Vagina (tissue), 2 donors: ENCODE data around the gene RCSD1. TPM values are rescaled to one million over a fixed set of nuclear protein-coding genes. Genes with fewer than 3 reads are reported as not detected.

Source experiments
- DNase-seq, 2 donors: peaks; one replicate each; pipeline ENCODE4 v3.0.0-alpha.2; 2017; ENCODE audit errors: extremely low spot score in 2 of 2
- H3K27ac ChIP-seq: fragments of 200-600 bp; sonication (generic); one replicate; pipeline ENCODE4 v1.5.1; 2019
- H3K27me3 ChIP-seq: fragments of 200-600 bp; sonication (generic); one replicate; pipeline ENCODE4 v1.5.1; 2019
- H3K36me3 ChIP-seq, 2 donors: fragments of 200-600 bp; sonication (generic); one replicate each; pipeline ENCODE4 v1.5.1; 2017 to 2019
- H3K4me1 ChIP-seq: fragments of 200-600 bp; sonication (generic); one replicate; pipeline ENCODE4 v1.5.1; 2019
- H3K4me3 ChIP-seq, 2 donors: fragments of 200-600 bp; sonication (generic); 1 replicate in 1 of 2; 2 replicates in 1 of 2; pipeline ENCODE4 v1.5.1; 2016 to 2019
- H3K9me3 ChIP-seq: fragments of 200-600 bp; sonication (generic); one replicate; pipeline ENCODE4 v1.5.1; 2019
- CTCF ChIP-seq, 3 experiments: fragments of 450-650 bp in 2 of 3; fragments of 200-600 bp in 1 of 3; sonication (generic) in 1 of 3; IDR thresholded peaks; one replicate each; pipeline ENCODE4 v1.5.1; 2017 to 2019; ENCODE audit warnings: antibody characterized with exemption in 3 of 3, mild to moderate bottlenecking in 2 of 3, moderate library complexity in 2 of 3
- POLR2A ChIP-seq, 2 donors: fragments of 450-650 bp; IDR thresholded peaks; one replicate each; pipeline ENCODE4 v1.6.1; 2017; ENCODE audit warnings: antibody characterized with exemption in 2 of 2, mild to moderate bottlenecking in 2 of 2, moderate library complexity in 2 of 2
- POLR2AphosphoS5 ChIP-seq, 2 donors: sonication (generic); formaldehyde crosslinking; IDR thresholded peaks; one replicate each; pipeline ENCODE4 v1.9.0; 2017; ENCODE audit warnings: antibody characterized with exemption in 2 of 2, mild to moderate bottlenecking in 2 of 2, low read depth in 1 of 2; ENCODE audit not compliant: insufficient read depth in 1 of 2
- intact Hi-C: fragments of 100-400 bp; cut with DNase I; formaldehyde crosslinking; loops from one replicate; pipeline ENCODE4 v1.15.1; 2023
- total RNA-seq: library from RNA; depleted of rRNA; stranded (reverse); fragments of >200 nt; gene quantifications from one replicate; pipeline ENCODE4 v1.2.3, GENCODE V29; 2016

Gene RCSD1
- total RNA-seq, 1 donor from 2014 or later = 11.5 TPM

GRCh38 chr1:167628741-167629515 lies 1.1 kb upstream of the RCSD1 start:
- H3K4me1 ChIP-seq = no peaks in the 10 kb centered on the region
- H3K27me3 ChIP-seq = no peaks in the 10 kb centered on the region
- H3K4me3 ChIP-seq = peak overlapping the region; percentile 55 to 79
- intact Hi-C loops = loop anchor here (5.0 kb wide), 1 partner anchor 1632 kb away; no protein-coding TSS in a partner anchor
- DNase-seq = peak in 1 of 2 donors; percentile 70
- no peak for TF ChIP-seq POLR2A (IDR thresholded peaks at IDR 0.05)
- TF ChIP-seq CTCF (IDR thresholded peaks at IDR 0.05) = no peak
- no peak for TF ChIP-seq POLR2AphosphoS5 (IDR thresholded peaks at IDR 0.05; ENCODE audit: insufficient read depth in 1 of 2, low read depth in 1 of 2)
- H3K36me3 ChIP-seq = no peaks in the 10 kb centered on the region
- H3K9me3 ChIP-seq = no peaks in the 10 kb centered on the region
- H3K27ac ChIP-seq = peak overlapping the region; percentile 78

- TF ChIP-seq POLR2AphosphoS5 (IDR thresholded peaks at IDR 0.05; ENCODE audit: insufficient read depth in 1 of 2, low read depth in 1 of 2) (no peak), POLR2A (IDR thresholded peaks at IDR 0.05) (no peak), CTCF (IDR thresholded peaks at IDR 0.05) (no peak)
- peak overlapping the region; percentile 78 for H3K27ac ChIP-seq
- H3K4me3 ChIP-seq = peak overlapping the region; percentile 55 to 79
- H3K36me3 ChIP-seq = no peaks in the 10 kb centered on the region
- no peaks in the 10 kb centered on the region for H3K27me3 ChIP-seq
- H3K4me1 ChIP-seq = no peaks in the 10 kb centered on the region
- DNase-seq = peak in 1 of 2 donors; percentile 80
- intact Hi-C loops = no loop called here
- no peaks in the 10 kb centered on the region for H3K9me3 ChIP-seq
Measured at GRCh38 chr1:167630568-167631385, 745 bp downstream of the RCSD1 start.

- Histone ChIP-seq H3K4me3 (peak overlapping the region; percentile 21 to 55), H3K27ac (no peak overlapping the region), H3K27me3 (no peaks in the 10 kb centered on the region), H3K4me1 (no peaks in the 10 kb centered on the region), H3K36me3 (no peaks in the 10 kb centered on the region), H3K9me3 (no peaks in the 10 kb centered on the region)
- TF ChIP-seq CTCF (IDR thresholded peaks at IDR 0.05) (no peak), POLR2A (IDR thresholded peaks at IDR 0.05) (no peak), POLR2AphosphoS5 (IDR thresholded peaks at IDR 0.05; ENCODE audit: insufficient read depth in 1 of 2, low read depth in 1 of 2) (no peak)
- intact Hi-C loops = no loop called here
- peak in 1 of 2 donors; percentile 64 for DNase-seq
Measured at GRCh38 chr1:167631386-167631935, 1.4 kb downstream of the RCSD1 start.

GRCh38 chr1:167631936-167632614 lies 2.0 kb downstream of the RCSD1 start:
- H3K27ac ChIP-seq = no peak overlapping the region
- no peaks in the 10 kb centered on the region for H3K4me1 ChIP-seq
- no peak for TF ChIP-seq CTCF (IDR thresholded peaks at IDR 0.05)
- TF ChIP-seq POLR2A (IDR thresholded peaks at IDR 0.05) = no peak
- no peaks in the 10 kb centered on the region for H3K27me3 ChIP-seq
- peak overlapping the region; percentile 21 to 55 for H3K4me3 ChIP-seq
- no peaks in the 10 kb centered on the region for H3K36me3 ChIP-seq
- no peaks in the 10 kb centered on the region for H3K9me3 ChIP-seq
- DNase-seq = peak in 1 of 2 donors; percentile 37
- intact Hi-C loops = no loop called here
